ENCODE data around the gene CLASP1. TPM values are rescaled to one million over a fixed set of nuclear protein-coding genes. Genes with fewer than 3 reads are reported as not detected.

CLASP1 gene
- total RNA-seq, 1 donor from 2014 or later, result 54.1 TPM

DNA sequence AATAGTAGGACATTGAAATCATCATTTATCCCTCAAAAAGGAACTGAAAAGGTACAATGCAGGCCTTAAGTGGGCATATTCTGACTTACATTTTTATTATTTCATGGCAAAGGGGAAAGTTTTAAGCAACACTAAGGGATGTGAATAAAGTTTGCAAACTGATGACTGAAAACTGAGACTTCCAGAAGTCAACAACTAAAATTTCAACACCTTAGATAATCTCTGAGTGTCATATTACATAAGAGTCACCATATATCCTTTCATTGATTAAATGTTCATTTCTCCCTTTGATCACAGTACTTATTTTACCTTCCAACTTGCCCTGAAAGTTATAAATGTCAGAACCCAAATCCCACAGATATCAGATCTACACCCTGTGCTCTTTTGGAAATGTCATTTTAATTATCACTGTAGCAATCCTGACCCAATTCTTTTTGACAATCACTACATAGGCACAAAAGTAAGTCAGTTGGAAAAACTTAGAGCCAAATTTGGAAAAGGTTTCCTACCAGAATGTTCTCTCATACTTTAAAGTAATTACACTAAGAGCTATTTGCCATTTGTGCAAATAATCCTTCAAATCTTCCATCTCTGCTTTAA lies 163.0 kb downstream of the CLASP1 start:
- H3K36me3 ChIP-seq (ENCODE audit: control insufficient read depth, insufficient read depth, low read length), result no peaks in the 10 kb centered on the region
- DNase-seq (ENCODE audit: low read depth), result no peak
- H3K27me3 ChIP-seq (ENCODE audit: control insufficient read depth, insufficient read depth, low read length), result no peaks in the 10 kb centered on the region
- TF ChIP-seq, protein P1, sequence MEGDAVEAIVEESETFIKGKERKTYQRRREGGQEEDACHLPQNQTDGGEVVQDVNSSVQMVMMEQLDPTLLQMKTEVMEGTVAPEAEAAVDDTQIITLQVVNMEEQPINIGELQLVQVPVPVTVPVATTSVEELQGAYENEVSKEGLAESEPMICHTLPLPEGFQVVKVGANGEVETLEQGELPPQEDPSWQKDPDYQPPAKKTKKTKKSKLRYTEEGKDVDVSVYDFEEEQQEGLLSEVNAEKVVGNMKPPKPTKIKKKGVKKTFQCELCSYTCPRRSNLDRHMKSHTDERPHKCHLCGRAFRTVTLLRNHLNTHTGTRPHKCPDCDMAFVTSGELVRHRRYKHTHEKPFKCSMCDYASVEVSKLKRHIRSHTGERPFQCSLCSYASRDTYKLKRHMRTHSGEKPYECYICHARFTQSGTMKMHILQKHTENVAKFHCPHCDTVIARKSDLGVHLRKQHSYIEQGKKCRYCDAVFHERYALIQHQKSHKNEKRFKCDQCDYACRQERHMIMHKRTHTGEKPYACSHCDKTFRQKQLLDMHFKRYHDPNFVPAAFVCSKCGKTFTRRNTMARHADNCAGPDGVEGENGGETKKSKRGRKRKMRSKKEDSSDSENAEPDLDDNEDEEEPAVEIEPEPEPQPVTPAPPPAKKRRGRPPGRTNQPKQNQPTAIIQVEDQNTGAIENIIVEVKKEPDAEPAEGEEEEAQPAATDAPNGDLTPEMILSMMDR (IDR thresholded peaks at IDR 0.05; ENCODE audit: insufficient read depth, low read length, poor library complexity, severe bottlenecking), result no peak
- H3K4me3 ChIP-seq (ENCODE audit: low read depth, low read length), result no peak overlapping the region

DNA sequence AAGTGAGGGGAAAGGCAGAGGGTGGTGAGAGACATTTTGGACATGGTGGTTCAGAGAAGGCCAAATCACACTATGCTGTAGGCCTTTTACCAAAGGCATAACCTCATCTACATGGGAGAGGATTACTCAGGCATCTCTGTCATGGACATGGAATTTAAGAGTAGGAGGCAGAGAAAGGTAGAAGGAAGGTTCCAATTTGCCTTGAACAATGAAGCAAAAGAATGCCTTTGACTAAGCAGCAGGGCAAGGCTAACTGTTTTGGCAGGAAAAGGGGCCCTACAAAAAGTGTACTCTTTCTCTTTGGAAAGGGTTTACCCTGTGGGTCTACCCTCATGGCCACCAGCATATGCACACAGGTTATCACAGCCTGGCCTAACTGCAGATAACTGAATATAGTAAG lies 164.2 kb downstream of the CLASP1 start:
- Histone ChIP-seq H3K36me3 (ENCODE audit: control insufficient read depth, insufficient read depth, low read length) (no peaks in the 10 kb centered on the region), H3K27me3 (ENCODE audit: control insufficient read depth, insufficient read depth, low read length) (no peaks in the 10 kb centered on the region), H3K4me3 (ENCODE audit: low read depth, low read length) (no peak overlapping the region)
- TF ChIP-seq, protein P1 (IDR thresholded peaks at IDR 0.05; ENCODE audit: insufficient read depth, low read length, poor library complexity, severe bottlenecking), result no peak
- DNase-seq (ENCODE audit: low read depth), result peak; percentile 59

DNA sequence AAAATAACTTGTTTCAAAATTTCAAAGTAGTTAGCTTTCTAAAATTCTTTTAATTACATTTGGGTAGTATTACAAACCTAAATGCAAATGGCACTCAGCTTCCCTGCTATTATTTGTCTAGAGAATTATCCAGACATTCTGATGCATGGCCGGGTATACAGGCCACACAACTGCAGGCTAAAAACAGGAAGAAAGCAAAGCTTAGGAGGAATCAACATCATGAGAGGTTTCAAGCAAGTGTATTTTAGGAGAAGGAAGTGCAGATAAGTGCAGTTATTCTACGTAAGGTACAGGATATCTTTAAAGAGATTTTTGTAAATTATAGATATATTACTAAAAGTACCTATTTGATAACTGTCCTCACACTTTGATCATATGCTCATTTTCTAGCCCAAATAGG lies 165.4 kb downstream of the CLASP1 start:
- Histone ChIP-seq H3K27me3 (ENCODE audit: control insufficient read depth, insufficient read depth, low read length) (no peaks in the 10 kb centered on the region), H3K36me3 (ENCODE audit: control insufficient read depth, insufficient read depth, low read length) (no peaks in the 10 kb centered on the region), H3K4me3 (ENCODE audit: low read depth, low read length) (no peak overlapping the region)
- no peak for DNase-seq (ENCODE audit: low read depth)
- TF ChIP-seq, protein P1 (IDR thresholded peaks at IDR 0.05; ENCODE audit: insufficient read depth, low read length, poor library complexity, severe bottlenecking), result no peak

DNA sequence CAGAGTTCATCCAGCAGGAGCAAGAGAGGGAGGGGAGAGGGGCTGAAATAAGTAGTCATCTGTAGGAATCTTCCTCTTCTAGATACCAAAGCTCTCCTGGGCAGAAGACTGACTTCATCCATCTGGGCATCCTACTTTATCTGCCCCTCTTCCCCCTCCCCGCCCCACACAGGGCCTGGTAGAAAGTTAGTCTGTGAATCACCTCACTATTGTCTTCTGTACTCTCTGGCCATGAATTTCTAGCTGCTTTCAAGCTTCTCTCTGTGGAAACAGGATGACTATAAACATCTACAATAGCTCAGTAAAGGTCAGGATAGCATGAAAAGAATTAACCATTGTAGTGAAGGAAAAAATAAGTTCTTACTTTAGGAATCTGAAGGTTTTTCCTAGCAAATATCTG lies 166.2 kb downstream of the CLASP1 start:
- DNase-seq (ENCODE audit: low read depth), result no peak
- H3K4me3 ChIP-seq (ENCODE audit: low read depth, low read length), result no peak overlapping the region
- no peaks in the 10 kb centered on the region for H3K27me3 ChIP-seq (ENCODE audit: control insufficient read depth, insufficient read depth, low read length)
- TF ChIP-seq, protein P1 (IDR thresholded peaks at IDR 0.05; ENCODE audit: insufficient read depth, low read length, poor library complexity, severe bottlenecking), result no peak
- no peaks in the 10 kb centered on the region for H3K36me3 ChIP-seq (ENCODE audit: control insufficient read depth, insufficient read depth, low read length)

DNA sequence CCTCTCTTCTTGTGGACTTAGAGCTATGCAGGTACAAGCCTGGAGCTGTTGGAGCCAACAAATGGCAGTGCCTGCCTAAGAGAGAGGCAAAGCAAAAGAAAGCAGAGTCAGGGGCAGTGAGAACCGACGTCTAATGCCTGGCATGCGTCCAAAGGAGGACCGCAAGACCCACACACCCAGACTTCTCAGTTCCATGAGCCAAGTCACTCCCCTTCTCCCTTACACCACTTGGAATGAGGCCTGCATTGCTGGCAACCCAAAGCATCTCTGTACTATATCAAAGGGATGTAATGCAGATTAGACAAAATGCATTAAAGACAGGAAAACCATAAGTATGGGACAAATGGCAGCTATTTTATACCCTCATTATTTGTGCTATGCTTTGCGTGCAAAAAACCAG lies 168.4 kb downstream of the CLASP1 start:
- H3K36me3 ChIP-seq (ENCODE audit: control insufficient read depth, insufficient read depth, low read length), result no peaks in the 10 kb centered on the region
- DNase-seq (ENCODE audit: low read depth), result no peak
- H3K4me3 ChIP-seq (ENCODE audit: low read depth, low read length), result no peak overlapping the region
- H3K27me3 ChIP-seq (ENCODE audit: control insufficient read depth, insufficient read depth, low read length), result no peaks in the 10 kb centered on the region
- TF ChIP-seq, protein P1 (IDR thresholded peaks at IDR 0.05; ENCODE audit: insufficient read depth, low read length, poor library complexity, severe bottlenecking), result no peak

DNA sequence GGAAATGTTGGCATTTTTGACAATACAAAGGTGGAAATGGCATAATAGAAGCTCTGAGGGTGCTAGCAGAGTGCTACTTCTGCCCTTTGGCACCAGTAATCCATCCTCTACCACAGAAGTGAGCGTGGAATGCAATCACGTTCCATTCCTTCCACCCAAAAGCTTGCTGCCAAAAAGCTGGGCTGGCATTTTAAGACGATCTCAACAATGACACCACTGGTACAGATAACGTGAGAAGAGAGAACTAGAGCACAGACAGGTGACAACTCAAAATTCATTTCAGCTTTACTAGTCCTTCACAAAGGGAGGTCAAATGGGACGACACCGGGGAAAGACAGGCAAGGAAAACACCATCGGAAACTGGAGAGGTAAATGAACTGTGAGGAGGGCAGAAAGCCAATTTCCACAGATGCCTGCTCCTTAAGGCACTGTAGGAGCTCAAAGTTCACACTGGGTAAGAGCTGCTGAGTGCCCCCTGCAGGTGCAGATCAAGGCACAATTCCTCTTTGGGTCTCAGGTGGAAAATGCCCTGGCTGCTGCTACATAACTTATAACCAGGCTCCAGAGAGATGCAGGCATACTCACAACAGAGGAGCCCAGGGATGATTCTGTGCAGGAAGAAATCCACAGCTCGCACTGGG lies 169.3 kb downstream of the CLASP1 start:
- Histone ChIP-seq H3K36me3 (ENCODE audit: control insufficient read depth, insufficient read depth, low read length) (no peaks in the 10 kb centered on the region), H3K4me3 (ENCODE audit: low read depth, low read length) (no peak overlapping the region), H3K27me3 (ENCODE audit: control insufficient read depth, insufficient read depth, low read length) (no peaks in the 10 kb centered on the region)
- no peak for DNase-seq (ENCODE audit: low read depth)
- TF ChIP-seq, protein P1 (IDR thresholded peaks at IDR 0.05; ENCODE audit: insufficient read depth, low read length, poor library complexity, severe bottlenecking), result peak; percentile 32
